Stomach (tissue), 4 donors: Measurements from ENCODE around the gene ITGA2.

Source experiments
- EP300 ChIP-seq: sonication (generic); formaldehyde crosslinking; IDR thresholded peaks from one replicate; pipeline ENCODE4 v1.6.1; 2017; ENCODE audit warnings: antibody characterized with exemption
- POLR2A ChIP-seq, 4 donors: fragments of 450-650 bp; IDR thresholded peaks; one replicate each; pipeline ENCODE4 v1.6.1; 2016; ENCODE audit warnings: antibody characterized with exemption in 4 of 4, control low read depth in 2 of 4, mild to moderate bottlenecking in 1 of 4, moderate library complexity in 1 of 4
- POLR2AphosphoS5 ChIP-seq, 3 donors: sonication (generic); formaldehyde crosslinking; IDR thresholded peaks; one replicate each; pipeline ENCODE4 v1.6.1; 2016; ENCODE audit warnings: antibody characterized with exemption in 3 of 3
- TF ChIP-seq, protein P1 (sequence below), 7 experiments: fragments of 450-650 bp in 4 of 7; fragments of 200-600 bp in 3 of 7; sonication (generic) in 3 of 7; IDR thresholded peaks; one replicate each; pipeline ENCODE4 v1.5.1; 2016 to 2019; ENCODE audit warnings: antibody characterized with exemption in 7 of 7, control low read depth in 2 of 7, mild to moderate bottlenecking in 1 of 7

GRCh38 chr5:52952483-52952882 lies 36.7 kb upstream of the ITGA2 start:
- TF ChIP-seq, protein P1, sequence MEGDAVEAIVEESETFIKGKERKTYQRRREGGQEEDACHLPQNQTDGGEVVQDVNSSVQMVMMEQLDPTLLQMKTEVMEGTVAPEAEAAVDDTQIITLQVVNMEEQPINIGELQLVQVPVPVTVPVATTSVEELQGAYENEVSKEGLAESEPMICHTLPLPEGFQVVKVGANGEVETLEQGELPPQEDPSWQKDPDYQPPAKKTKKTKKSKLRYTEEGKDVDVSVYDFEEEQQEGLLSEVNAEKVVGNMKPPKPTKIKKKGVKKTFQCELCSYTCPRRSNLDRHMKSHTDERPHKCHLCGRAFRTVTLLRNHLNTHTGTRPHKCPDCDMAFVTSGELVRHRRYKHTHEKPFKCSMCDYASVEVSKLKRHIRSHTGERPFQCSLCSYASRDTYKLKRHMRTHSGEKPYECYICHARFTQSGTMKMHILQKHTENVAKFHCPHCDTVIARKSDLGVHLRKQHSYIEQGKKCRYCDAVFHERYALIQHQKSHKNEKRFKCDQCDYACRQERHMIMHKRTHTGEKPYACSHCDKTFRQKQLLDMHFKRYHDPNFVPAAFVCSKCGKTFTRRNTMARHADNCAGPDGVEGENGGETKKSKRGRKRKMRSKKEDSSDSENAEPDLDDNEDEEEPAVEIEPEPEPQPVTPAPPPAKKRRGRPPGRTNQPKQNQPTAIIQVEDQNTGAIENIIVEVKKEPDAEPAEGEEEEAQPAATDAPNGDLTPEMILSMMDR (IDR thresholded peaks at IDR 0.05) = no peak
- no peak for TF ChIP-seq POLR2AphosphoS5 (IDR thresholded peaks at IDR 0.05)
- no peak for TF ChIP-seq POLR2A (IDR thresholded peaks at IDR 0.05)
- TF ChIP-seq EP300 = no peak
